LNCAP (cell line): ENCODE data around the gene SERPINA4.
A peak's percentile ranks its signal among the peaks of the same experiment; 100 is the strongest.

Experiments used
- TF ChIP-seq, protein P1 (sequence below): fragments of 450-650 bp; IDR thresholded peaks from 2 replicates; pipeline ENCODE4 v1.5.1; 2017; ENCODE audit warnings: mild to moderate bottlenecking

Gene SERPINA4

DNA sequence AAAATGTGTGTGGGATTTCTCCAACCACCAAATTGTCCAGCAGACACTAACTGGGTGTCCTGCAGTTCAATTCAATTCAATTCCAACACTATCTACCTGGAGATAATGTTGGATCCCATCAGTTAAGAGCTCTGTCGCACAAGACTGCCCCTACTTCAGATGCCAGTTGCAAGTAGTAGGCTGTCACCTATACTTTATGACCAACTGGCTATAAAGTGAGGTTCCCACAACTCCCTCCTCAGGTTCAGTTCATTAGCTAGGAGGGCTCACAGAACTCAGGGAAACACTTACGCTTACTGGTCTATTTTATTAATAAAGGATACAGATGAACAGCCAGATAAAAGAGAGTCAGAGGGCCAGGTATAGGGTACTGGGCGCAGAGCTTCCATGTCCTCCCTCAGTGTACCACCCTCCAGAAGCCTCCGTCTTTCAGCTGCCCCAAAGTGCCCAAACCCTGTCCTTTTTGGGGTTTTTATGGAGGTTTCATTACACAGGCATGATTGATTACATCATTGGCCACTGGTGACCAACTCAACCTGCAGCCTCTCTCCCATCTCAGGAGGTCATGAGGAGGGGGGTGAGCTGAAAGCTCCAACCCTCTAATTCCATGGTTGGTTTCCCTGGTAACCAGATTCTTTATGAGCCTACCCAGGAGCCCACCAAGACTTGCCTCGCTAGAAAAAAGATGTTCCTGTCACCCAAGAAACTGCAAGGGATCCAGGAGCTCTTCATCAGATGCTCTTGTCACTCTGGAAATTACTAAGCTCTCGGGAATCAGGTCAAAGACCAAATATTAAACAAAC is 12.4 kb downstream of the SERPINA4 start:
- TF ChIP-seq, protein P1, sequence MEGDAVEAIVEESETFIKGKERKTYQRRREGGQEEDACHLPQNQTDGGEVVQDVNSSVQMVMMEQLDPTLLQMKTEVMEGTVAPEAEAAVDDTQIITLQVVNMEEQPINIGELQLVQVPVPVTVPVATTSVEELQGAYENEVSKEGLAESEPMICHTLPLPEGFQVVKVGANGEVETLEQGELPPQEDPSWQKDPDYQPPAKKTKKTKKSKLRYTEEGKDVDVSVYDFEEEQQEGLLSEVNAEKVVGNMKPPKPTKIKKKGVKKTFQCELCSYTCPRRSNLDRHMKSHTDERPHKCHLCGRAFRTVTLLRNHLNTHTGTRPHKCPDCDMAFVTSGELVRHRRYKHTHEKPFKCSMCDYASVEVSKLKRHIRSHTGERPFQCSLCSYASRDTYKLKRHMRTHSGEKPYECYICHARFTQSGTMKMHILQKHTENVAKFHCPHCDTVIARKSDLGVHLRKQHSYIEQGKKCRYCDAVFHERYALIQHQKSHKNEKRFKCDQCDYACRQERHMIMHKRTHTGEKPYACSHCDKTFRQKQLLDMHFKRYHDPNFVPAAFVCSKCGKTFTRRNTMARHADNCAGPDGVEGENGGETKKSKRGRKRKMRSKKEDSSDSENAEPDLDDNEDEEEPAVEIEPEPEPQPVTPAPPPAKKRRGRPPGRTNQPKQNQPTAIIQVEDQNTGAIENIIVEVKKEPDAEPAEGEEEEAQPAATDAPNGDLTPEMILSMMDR, result no peak

DNA sequence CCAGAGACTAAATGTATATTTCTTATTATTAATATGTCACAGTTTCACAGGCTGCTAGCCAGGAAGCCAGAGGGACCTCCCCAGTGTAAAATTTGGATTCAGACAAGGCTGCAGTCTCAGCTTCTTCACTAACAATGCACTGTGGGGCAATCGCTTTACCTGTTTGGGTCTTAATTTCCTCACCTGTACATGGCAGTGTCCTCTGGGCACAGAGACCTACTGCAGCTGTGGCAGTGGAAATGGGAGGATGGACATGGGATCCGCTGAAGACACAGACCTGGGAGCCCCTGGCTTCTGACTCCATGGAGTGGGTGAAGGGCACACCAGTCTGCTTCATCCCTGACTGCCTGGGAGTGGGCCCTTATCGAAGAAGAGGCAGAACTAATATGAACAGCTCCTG is 13.1 kb downstream of the SERPINA4 start:
- TF ChIP-seq, protein P1, result no peak

- TF ChIP-seq, protein P1, result peak; percentile 52; the same call in 1 of the 2 replicates
Observed at GRCh38 chr14:94575730-94576585, 14.7 kb downstream of the SERPINA4 start.

- TF ChIP-seq, protein P1, result no peak
Observed at GRCh38 chr14:94578712-94579111, 17.5 kb downstream of the SERPINA4 start.

DNA sequence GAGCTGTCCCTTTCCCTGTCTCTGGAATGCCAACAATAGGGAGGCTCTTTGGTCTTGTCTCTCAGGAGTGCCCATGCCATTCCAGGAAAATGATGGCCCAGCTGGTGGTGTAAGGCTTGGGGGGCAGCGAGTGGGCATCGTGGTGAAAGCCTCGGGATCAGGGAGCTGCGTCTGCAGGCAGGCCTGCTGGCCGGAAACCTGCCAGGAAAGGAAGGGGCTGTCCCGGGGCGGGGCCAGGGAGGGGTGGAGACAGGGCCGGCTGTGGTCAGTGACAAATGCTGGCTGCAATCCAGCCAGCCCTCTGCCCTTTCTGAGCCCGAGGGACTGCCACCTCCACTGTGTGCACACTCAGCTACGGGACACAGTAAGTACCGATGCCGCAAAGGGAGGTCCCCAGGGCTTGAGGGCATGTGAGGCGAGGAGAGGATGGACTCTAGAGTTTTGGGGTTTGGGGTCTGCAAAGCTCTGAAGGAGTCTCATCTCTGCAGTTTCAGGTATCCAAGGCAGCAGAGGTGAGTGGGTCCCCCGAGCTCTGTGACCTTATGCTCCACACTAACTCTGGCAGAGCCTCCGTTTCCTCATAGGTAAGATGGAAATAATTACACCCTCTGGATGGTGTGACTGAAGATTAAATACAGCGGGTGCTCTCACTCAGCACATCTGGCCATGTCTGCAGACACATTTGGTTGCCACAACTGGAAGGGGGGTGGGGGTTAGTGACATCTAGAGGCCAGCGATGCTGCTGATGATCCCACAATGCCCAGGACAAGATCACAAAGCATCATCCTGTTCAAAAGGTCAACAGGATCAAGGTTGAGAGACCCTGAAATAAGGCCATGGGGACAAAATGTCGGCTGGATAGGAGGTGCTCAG is 20.1 kb downstream of the SERPINA4 start, which contains the start of gene SERPINA5:
SERPINA5 (plus strand) TSS at position 300 of the 873 bp plus-strand sequence. CDS start 5,937 bp downstream, outside the sequence.
- TF ChIP-seq, protein P1, result no peak

DNA sequence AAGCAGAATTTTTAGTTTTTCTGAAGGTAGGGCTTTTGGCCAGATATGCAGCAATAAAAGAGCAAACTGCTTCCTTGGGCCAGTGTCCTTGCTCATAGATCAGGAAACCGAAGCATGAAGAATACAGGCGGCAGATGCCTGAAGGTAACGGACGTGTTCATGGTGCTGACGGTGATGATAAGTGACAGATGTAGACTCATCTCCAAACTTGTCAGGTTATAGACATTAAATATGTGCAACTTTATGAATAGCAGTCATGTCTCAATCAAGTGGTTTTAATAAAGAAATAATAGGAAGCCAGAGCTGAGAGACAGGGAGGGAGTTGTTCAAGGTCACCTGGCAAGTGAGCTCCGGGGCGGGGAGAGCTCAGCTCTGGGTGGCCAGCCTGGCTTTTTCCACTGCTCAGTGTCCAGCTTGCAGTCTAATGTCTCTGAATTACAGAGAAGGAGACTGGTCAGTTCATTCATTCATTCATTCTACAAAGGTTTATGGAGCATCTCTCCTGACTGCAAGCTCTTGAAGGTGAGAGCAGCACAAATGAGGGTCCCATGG is 21.0 kb downstream of the SERPINA4 start:
- TF ChIP-seq, protein P1, result no peak

DNA sequence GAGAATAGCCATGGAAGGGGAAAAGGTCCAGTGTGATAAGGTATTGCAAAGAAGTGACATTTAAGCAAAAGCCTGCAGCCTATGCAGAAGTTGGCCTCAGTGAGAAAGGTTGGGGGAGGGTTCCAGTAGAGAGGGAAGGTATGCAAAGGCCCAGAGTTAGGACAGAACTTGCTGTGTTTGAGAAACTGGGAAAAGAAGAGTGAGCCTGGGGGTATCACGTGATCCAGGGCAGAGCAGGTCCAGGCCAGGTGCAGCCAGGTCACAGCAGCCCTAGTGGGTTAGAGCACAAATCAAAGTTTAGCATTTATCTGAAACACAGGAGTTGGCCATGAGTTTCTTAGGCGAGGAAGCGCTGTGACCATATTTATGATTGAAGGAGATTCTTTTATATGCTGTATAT is 21.6 kb downstream of the SERPINA4 start:
- TF ChIP-seq, protein P1, result no peak
